ENCODE measurements around the gene LRRC55.
"Not testable (repeated sequence)": the region's sequence is repeated elsewhere in the genome, so short reads cannot be mapped to it uniquely, and the experiment has no call there.

Gene LRRC55

DNA sequence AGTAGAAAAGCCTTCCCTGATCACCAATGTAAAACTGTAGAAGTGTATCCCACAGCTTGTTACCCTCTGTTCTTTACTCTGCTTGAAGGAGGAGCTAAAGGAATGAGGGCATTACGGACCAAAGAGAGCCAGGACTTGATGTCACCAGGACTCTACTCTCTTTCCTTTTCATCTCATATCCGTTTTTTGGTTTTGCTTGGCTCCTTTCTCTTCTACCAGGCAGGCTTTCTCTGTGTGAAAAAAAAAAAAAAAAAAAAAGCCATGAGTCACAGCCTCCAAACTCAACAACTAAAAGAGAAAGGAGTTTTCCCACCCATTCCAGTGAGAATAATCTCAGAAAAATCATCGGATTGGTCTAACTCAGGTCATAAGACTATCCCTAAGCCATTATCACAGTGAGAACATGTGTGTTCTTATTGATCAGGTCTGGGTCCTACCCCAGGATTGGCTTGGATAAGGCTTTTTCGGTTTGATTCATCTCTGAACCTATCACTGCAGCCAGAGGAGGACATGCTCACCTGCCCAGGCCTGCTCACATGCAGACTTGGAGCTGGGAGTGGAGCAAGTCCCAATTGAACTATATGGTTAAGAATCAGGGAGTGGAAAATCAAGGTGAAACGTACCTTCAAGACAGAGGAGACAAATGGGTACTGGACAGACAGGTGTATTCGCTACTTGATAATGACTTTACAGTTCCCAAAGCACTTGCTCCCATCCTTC, 19.4 kb upstream of the LRRC55 start:
- no peak for DNase-seq (ENCODE audit: low spot score)

DNA sequence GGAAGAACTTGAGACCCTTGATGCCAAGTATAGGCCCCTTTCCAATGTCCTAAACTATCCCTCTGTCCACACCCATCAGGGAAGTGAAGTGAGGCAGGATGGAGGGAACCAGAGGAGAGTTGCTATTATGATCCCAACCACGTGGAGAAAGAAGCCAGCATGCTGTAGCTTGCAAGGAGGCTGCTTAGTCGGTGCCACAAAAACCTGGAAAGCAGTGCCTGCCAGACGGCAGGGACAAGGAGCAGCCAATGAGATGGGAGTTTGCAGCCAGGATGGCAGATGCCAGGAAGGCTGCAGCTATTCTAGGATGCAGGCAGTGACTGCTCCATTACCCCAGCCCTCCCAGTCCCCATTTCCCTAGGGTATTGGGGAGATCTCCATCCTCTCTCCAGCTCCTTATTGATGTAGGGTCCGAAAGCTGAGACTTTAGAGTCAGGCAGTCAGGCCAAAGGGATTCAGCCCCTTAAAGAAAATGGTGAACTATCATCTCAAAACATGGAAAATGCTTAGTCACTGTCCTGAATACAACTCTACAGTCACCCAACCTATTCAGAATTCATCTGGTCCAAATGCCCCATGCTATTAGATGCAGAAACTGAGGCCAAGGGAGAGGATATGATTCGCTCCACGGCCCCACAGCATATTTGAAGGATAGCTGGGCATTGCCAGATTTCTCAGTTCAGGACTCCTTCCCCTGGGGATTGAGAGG, 18.4 kb upstream of the LRRC55 start:
- DNase-seq (ENCODE audit: low spot score) = no peak

DNA sequence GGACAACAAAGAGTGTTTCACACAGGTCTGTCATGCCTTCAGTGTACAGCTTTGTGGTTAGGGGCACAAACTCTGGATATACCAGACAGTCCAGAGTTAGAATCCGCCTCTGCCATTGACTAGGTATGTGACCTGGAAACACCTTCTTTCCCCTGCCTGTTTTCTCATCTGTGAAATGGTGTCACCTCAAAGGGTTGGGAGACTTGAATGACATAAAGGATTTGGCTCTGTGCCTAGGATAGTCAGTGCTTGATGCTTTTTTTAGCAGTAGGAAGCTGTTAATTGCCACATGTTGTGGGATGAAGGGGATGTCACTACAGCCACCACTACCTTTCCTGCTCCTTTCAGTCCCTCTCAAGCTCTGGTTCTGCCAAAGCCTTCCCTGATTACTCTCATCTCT, 17.4 kb upstream of the LRRC55 start:
- DNase-seq (ENCODE audit: low spot score) = no peak

DNA sequence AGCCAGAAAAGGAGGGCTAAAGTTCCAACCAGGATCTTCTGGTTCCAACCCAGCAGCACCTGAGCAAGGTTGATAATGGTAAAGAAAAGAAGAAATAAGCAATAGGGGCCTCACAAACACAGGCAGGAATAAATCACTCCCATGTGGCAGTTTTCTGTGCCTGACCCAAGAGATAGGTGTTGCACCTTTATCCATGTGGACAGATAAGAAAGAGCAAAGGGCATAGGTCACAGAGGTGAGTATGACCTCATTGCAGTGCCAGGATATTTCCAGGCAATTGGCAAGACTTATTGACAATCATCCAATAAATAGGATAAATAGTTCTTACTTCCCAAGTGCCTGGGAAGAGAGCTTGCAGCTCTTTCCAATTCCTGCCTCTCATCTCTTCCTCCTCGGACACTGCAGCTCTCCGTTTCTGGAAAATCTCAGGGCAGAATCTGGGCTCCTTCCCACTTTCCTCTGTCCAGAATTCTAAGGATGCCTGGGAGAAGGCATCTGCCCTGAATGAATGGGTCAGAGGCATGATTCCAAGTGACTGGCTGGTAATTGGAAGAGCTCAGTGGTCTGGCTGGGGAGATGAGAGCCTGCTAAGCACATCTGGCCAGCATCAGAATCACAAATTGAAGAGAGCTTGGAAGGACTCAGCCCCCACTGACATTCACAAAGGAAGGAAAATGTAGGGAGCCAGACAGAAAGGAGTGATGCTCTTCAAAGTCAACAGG, 14.5 kb upstream of the LRRC55 start:
- DNase-seq (ENCODE audit: low spot score) = no peak

DNA sequence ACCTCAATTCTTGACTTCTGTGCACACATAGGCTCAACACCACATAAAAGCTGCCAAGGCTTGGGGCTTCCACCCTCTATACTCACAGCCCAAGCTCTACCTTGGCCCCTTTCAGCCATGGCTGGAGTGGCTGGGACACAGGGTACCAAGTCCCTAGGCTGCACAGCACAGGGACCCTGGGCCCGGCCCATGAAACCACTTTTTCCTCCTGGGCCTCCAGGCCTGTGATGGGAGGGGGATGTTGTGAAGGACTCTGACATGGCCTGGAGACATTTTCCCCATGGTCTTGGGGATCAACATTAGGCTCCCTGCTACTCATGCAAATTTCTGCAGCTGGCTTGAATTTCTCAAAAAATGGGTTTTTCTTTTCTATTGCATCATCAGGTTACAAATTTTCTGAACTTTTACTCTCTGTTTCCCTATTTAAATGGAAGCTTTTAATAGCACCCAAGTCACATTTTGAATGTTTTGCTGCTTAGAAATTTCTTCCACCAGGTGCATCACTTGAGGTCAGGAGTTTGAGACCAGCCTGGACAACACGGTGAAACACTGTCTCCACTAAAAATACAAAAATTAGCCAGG, 11.9 kb upstream of the LRRC55 start:
- DNase-seq (ENCODE audit: low spot score) = not testable (repeated sequence)

DNA sequence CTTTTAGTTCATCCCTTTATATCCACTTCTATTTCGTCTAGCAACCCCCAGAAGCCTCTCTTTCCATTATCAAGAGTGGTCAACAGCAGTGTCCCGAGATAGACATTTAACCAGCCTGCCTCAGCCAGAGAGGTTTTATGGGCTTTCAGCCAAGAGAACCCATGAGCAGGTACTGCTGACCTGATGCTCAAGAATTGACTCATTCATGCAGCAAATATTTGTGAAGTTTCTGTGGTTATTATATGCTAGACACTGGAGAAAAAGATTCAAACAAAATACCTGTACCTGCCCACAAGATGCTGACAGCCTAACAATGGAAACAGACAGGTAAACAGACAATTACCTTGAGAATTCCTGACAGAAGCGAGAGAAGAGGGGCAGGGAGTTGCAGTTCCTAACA, 9.7 kb upstream of the LRRC55 start:
- no peak for DNase-seq (ENCODE audit: low spot score)

DNA sequence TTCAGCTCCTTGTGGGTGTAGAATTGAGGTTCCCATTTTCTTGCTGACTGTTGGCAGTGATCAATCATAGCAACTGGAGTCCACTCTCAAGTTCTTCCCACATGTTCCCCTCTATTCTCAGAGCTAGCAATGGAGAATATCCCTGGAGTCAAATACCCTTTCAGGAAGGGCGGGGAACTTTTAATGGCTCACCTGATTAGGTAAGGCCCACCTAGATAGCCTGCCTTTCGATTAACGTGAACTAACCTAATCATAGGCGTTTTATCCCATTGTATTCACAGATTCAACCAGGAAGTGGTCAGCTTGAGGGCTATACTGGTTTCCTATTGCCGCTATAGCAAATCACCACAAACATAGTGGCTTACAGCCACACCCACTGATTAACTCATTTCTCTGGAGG, 7.1 kb upstream of the LRRC55 start:
- DNase-seq (ENCODE audit: low spot score) = no peak

DNA sequence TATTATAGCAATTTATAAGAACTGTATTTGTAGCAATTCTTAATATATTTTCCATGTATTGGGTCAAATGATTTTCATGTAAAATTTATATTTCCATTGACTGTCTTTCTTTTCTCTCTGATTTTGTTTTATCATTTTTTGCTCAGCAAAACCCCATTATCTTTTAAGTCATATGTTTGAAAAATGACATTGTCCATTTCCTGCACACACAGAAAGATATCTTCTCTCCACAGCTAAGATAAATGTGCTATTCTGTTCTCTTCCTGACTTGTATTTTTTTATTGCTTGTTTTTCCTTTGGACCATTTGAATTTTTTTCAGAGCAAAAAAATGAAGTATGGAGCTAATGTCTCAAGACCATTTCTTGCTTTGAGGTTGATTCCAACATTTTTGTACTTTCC, 6.3 kb upstream of the LRRC55 start:
- no peak for DNase-seq (ENCODE audit: low spot score)

DNA sequence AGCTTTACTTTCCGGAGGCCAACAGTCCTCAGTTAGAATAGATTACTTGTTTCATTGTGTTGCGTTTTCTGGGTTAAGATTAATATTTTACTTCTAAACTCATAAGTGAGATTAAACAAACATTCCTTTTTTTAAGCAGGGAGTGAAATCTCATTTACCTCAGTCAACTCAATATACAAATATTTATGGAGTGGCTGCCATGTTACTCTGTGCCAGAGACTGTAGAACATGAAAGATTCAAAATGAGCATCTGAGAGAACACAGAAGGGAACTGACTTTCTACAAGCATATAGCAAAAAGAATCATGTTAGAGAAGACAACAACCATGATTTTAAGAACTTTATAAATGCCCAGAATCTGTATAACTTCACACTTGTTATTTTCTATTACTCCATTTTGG, 3.4 kb upstream of the LRRC55 start:
- DNase-seq (ENCODE audit: low spot score) = no peak

DNA sequence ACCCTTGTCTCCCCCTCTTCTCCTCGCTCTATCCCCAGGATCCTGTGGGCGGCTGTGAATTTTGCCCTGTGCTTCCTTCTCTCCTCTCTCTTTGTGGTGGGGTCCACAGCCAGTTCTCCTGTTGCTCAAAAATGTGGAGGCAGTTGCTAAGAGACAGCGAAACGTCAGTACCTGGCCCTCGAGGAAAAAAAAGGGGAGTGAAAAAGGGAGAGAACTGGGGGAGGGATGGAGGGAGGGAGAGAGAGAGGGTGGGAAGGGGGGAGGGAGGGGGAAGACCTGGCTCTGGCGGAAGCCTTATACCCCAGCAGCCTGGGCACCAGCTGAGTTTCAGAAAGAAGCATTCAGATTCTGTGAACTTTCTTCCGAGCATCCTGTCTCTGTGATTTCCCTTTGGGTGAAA, 2.1 kb upstream of the LRRC55 start:
- DNase-seq (ENCODE audit: low spot score) = no peak

DNA sequence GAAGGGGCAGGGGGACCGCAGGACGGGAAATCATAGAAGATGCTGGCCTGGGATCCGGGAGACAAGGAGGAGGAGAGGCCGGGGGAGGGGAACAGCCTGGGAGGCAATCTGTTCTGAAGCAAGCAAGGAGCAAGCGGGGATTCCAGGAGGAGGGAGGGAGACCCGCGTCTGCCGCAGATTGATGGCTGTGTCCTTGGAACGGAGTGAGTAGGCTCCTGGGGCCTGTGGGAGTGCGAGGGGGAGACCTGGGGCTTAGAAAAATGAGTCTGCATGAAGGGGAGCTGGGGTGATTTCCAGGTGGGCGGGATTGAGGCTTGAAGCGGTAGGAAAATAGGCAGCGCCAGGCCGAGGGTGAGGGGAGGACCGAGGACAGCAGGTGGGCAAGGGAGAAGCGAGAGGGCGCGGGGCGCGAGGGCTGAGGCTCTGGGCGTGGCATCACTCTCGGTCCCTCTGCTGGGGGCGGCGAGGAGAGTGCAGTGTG, 1.6 kb upstream of the LRRC55 start:
- no peak for DNase-seq (ENCODE audit: low spot score)

DNA sequence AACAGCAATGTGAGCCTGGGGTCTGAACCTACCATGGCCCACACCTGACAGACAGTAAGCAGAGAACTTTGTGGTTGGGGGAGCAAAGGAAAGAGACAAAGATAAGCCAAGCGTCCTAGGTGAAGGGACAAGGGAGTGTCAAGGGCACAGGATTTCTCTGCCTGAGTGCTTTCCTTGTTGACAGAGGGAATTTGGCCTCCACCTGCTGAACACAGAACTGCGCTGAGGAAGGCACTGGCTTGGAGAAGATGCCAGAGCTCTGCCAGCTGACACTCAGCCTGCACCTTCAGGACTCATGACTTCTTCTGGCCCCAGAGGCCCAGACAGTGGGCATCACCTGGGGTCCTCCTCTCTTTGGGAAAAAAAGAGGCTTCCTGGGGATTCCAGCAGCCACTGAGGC, 789 bp upstream of the LRRC55 start:
- DNase-seq (ENCODE audit: low spot score) = no peak

DNA sequence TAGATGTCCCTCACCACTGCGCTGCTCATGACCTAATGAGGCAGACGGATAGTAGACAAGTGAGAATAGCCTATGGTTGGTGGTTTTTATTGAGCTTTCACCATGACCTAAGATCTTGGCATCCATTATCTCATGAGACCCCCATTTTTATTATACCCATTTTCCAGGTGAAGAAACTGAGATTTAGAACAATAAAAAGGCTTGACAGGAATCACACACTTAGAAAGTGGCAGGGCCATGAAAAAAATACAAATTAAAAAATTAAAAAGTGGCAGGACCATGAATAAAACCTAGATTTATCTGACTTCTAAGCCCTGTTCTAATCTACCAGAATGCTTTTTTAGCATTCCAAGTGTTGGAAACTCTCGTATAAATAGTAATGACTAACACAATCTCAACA, 1.1 kb downstream of the LRRC55 start:
- DNase-seq (ENCODE audit: low spot score) = no peak

DNA sequence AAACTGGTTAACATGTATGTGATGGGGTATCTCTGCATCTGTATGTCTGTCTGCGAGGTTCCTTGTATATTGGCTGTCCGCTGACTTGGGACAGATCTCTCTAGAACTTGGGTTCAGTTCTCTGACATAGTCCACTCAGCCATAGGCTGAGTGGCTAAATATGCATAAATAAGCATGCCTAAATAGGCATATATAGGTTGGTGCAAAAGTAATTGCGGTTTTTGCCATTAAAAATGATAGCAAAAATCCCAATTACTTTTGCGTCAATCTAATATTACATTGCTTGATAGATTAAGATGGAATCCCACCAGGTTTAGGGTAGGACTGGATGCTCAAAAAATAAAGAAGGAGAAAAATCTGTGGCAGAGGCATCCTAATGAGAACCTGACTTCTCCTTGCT, 8.8 kb downstream of the LRRC55 start:
- no peak for DNase-seq (ENCODE audit: low spot score)

DNA sequence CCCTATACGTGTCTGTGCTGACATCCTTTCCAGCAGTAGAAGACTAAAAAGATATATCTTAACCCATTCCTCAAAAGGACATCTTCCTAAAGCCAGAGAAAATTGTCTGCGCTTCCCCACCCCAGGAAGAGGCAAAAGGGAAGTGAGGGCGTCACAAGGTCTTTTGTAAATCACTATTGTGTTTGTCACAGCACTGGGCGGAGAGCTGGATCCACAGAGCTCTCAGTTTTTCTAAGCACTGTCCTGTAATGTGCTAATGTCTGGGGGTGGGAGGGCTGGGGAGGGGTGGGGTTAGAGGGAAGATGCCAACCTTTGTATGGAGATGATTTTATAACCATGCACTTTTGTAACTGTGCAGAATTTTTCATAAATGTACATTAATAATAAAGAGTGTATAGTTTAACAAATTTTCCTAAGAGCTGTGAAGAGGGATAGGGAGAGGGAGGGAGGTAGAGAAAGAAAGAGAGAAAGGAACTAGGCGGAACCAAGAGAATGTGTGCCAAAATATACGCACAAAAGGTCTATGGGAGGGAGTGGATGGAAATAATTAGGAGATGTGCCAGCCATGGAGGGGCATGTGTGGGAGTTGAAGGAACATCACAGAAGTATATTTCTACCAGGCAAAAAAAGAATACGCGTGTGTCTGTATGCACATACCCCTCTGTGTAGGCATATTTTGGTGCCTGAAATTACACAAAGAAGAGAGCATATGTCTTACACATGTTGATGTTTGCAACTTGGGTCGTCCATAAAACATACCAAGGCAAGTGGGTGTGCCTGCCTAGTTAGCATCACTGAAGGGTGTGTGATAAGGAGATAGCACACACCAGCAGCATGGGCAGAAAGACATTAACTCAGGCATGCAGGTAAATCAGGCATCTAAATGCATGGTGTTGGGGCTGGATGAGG, 9.8 kb downstream of the LRRC55 start:
- no peak for DNase-seq (ENCODE audit: low spot score)

DNA sequence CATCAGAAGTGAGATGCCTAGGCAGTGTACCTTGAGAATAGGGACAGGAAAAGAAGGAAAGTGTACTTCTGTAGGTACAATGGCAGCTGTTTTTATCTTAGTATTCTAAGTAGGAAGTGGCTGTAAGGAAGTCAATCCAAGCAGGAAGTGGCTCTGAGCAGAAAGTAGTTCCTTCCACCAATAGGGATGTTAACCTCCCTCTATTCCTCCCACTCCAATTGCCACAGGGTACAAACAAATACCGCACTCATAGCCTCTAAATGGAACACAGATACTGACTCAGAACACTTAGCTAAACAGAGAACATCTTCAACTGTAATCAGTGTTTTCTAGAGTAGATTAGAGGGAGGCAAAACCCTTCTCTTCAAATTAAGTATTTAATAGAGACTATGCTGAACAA, 10.6 kb downstream of the LRRC55 start:
- DNase-seq (ENCODE audit: low spot score) = no peak

DNA sequence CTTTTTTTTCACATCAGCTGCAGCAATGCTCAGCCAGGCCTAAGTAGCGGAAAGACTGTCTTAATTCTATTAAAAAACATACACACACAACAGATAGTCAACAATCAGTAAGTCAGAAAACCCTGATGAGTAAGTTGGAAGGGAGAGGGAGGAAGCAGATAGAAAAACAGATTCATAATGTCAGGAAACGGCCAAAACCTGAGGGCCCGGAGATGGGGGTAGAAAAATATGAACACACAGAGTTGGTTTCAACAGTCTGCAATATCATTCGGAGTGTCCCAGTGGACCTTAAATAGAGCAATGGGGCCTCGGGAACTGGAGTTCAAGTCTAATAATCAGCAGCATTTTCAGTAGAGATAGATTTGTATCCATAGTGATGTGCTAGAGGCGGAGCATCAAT, 14.8 kb downstream of the LRRC55 start:
- DNase-seq (ENCODE audit: low spot score) = no peak

DNA sequence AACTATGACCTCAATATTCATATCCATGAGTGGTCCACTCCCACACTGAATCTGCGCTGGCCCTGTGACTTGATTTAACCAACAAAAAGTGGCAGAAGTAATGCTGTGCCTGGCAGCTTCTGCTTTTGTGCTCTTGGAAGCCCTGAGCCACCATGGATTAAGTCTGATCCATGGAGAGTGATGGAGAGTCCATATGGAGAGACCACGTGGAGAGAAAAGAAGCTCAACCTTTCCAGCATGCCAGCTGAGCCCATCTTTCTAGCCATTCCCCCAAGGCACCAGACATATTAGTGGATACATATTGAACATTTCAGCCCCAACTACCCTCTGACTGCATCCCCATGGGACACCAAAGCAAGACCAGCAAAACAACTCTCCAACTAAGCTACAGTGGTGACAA, 16.0 kb downstream of the LRRC55 start:
- DNase-seq (ENCODE audit: low spot score) = no peak

DNA sequence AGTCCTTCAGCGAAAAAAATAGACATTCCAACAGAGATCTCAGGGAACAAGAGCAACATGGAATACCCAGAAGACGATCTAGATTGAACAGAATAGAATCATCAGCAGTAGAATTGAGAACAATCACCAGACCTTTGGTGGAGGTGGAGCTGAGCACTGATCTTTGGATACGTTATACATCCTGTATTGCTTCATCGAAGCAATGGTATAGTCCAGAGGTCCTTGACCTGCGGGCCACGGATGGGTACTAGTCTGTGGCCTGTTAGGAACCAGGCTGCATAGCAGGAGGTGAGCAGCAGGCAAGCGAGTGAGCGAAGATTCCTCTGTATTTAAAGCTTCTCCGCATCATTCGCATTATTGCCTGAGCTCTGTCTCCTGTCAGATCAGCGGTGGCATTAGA, 17.6 kb downstream of the LRRC55 start:
- no peak for DNase-seq (ENCODE audit: low spot score)

DNA sequence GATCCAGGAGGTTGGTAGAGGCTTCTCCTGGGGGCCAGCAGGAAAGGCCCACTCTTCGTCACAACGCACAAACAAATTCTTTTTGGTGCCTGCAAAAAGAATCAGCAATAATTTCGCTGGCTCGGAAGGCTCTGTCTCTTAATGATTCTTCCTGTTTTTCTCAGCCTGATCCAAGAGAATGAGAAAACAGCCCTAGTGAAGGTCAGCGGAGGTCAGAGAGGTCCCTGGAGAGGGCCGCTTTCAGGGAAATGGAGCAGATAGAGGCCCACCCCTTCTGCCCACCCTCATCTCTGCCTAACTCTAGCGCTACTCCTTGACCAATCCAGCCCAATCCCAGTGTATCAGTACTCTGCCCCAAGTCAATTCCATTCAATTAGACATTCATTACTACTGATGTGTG, 19.2 kb downstream of the LRRC55 start:
- no peak for DNase-seq (ENCODE audit: low spot score)

DNA sequence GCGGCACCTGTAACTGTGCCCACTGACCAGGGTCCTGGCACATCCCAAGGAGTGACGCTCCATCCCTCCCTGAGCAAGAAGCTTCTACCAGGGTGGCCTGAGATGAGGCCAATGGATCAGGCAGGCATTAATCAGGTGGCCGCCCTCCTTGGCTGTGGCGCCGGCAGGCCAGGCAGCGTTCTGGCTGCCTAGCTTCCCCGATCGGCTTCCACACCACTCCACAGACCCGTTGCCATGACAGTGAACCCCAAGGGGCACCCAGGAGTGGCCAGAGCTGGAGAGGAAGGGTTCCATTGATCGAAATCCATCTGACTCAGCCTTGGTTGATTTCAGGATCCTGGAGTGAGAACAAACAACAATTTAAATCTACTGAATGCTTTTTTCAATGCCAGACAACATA, 20.5 kb downstream of the LRRC55 start:
- DNase-seq (ENCODE audit: low spot score) = no peak

DNA sequence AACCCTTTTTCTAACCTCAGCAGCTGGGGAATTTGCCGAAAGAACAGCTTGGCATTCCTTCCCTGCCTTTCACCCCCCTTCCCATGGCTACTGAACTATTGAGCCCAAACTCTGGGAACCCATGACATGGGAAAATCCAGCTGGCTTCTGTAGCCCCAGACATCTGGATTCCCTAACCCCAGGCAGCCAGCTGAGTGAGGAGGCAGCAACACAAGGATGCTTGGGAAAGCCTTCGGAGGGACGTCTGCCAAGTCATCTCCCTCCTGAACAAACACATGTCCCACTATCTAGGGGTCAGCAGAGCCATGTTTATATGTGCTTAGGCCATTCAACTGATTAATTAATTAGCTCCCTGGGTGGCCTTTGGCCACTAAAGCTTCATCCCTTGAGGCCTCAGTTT, 21.6 kb downstream of the LRRC55 start:
- no peak for DNase-seq (ENCODE audit: low spot score)
